Bronchial epithelial cell (primary cell): ENCODE data around the gene IL17D. TPM values are rescaled to one million over a fixed set of nuclear protein-coding genes. Genes with fewer than 3 reads are reported as not detected.
"Not testable (repeated sequence)": the region's sequence is repeated elsewhere in the genome, so short reads cannot be mapped to it uniquely, and the experiment has no call there.

Experiments used
- DNase-seq: peaks from one replicate; pipeline ENCODE4 v3.0.0-alpha.2; 2010; ENCODE audit warnings: low read depth
- FAIRE-seq: peaks from 2 replicates; lab custom pipeline; 2011; peaks lifted over from hg19 to GRCh38; lab: Jason Lieb, UNC
- H3K27me3 ChIP-seq: 2 replicates; pipeline ENCODE4 v1.5.1; 2011; ENCODE audit warnings: low read length; ENCODE audit not compliant: control insufficient read depth, insufficient read depth
- H3K36me3 ChIP-seq: 2 replicates; pipeline ENCODE4 v1.5.1; 2011; ENCODE audit warnings: low read length; ENCODE audit not compliant: control insufficient read depth, insufficient read depth
- H3K4me3 ChIP-seq: 2 replicates; pipeline ENCODE4 v1.5.1; 2011; ENCODE audit warnings: mild to moderate bottlenecking, low read depth, low read length, control low read depth
- CTCF ChIP-seq: IDR thresholded peaks from 2 replicates; pipeline ENCODE4 v1.5.1; 2011; ENCODE audit warnings: mild to moderate bottlenecking, moderate library complexity, low read length, control low read depth, inconsistent platforms; ENCODE audit not compliant: insufficient read depth, severe bottlenecking
- total RNA-seq: library from RNA; depleted of rRNA; stranded (reverse); fragments of >200 nt; gene quantifications from 2 replicates; pipeline ENCODE4 v1.2.1, GENCODE V29; 2014

Gene IL17D
- total RNA-seq, 1 donor from 2014 or later, result under 0.01 TPM

GRCh38 chr13:20729633-20730585 is 26.4 kb downstream of the IL17D start:
- no peak for TF ChIP-seq CTCF
- FAIRE-seq, result no peak

GRCh38 chr13:20738616-20739015 is 35.1 kb downstream of the IL17D start:
- no peak for DNase-seq
- TF ChIP-seq CTCF, result no peak
- H3K36me3 ChIP-seq, result no peaks in the 10 kb centered on the region
- H3K4me3 ChIP-seq, result no peak overlapping the region
- no peaks in the 10 kb centered on the region for H3K27me3 ChIP-seq
- FAIRE-seq, result no peak

More at GRCh38 chr13:20729633-20730585, 26.4 kb downstream of the IL17D start:
- Histone ChIP-seq H3K27me3 (no peaks in the 10 kb centered on the region), H3K4me3 (no peak overlapping the region), H3K36me3 (peaks cover 2% of the 10 kb centered on the region)
- no peak for DNase-seq

- Histone ChIP-seq H3K27me3 (no peaks in the 10 kb centered on the region), H3K4me3 (no peak overlapping the region), H3K36me3 (no peaks in the 10 kb centered on the region)
- no peak for FAIRE-seq
- DNase-seq, result no peak
- no peak for TF ChIP-seq CTCF
Observed at GRCh38 chr13:20740021-20740420, 36.5 kb downstream of the IL17D start.

GRCh38 chr13:20743830-20744404 is 40.4 kb downstream of the IL17D start:
- H3K4me3 ChIP-seq, H3K27me3 ChIP-seq, H3K36me3 ChIP-seq, FAIRE-seq: not testable (repeated sequence)
- DNase-seq, result peak; percentile 3

- Histone ChIP-seq H3K27me3 (no peaks in the 10 kb centered on the region), H3K4me3 (no peak overlapping the region), H3K36me3 (no peaks in the 10 kb centered on the region)
- FAIRE-seq (no peak), DNase-seq (no peak)
- TF ChIP-seq CTCF, result no peak
Observed at GRCh38 chr13:20749377-20749776, 45.9 kb downstream of the IL17D start.

- no peak for FAIRE-seq
- no peak for TF ChIP-seq CTCF
- H3K36me3 ChIP-seq, result no peaks in the 10 kb centered on the region
- H3K27me3 ChIP-seq, result no peaks in the 10 kb centered on the region
- no peak overlapping the region for H3K4me3 ChIP-seq
- DNase-seq, result no peak
Observed at GRCh38 chr13:20754009-20754408, 50.5 kb downstream of the IL17D start.
